H1 (cell line): ENCODE results near the gene B3GALT4. TPM values are rescaled to one million over a fixed set of nuclear protein-coding genes. Genes with fewer than 3 reads are reported as not detected.

Source experiments
- CTCF ChIA-PET: fragments of 300-600 bp; sonication (Branson Sonifier 250); formaldehyde crosslinking; loops from one replicate; lab custom pipeline; 2021; ENCODE audit not compliant: partially characterized antibody; lab: Charles Lee
- POLR2A ChIA-PET: fragments of 300-600 bp; sonication (Branson Sonifier 250); formaldehyde crosslinking; loops from one replicate; lab custom pipeline; 2021; ENCODE audit warnings: inconsistent platforms; ENCODE audit not compliant: partially characterized antibody; lab: Charles Lee
- DNase-seq, 2 experiments: peaks; one replicate each; pipeline versions ENCODE4 v3.0.0 to v3.0.0-alpha.2; 2010 to 2022; ENCODE audit warnings: low spot score in 2 of 2, low read depth in 1 of 2, mixed read lengths in 1 of 2
- FAIRE-seq: peaks from 2 replicates; lab custom pipeline; 2011; peaks lifted over from hg19 to GRCh38; lab: Jason Lieb, UNC
- H2AFZ ChIP-seq: 2 replicates; pipeline ENCODE4 v1.8.1; 2012; ENCODE audit warnings: low read length, inconsistent platforms
- H2AK5ac ChIP-seq: 2 replicates; pipeline ENCODE4 v1.6.1; 2013; ENCODE audit warnings: low read depth, low read length
- H2BK120ac ChIP-seq: replicated peaks from 2 replicates; pipeline ENCODE3; 2013; ENCODE audit warnings: low read depth, low read length, inconsistent platforms
- H2BK12ac ChIP-seq: 2 replicates; pipeline ENCODE4 v1.6.1; 2013; ENCODE audit warnings: low read depth, low read length
- H2BK15ac ChIP-seq: 2 replicates; pipeline ENCODE4 v1.6.1; 2013; ENCODE audit warnings: low read length
- H2BK20ac ChIP-seq: 2 replicates; pipeline ENCODE4 v1.6.1; 2013; ENCODE audit warnings: low read length
- H2BK5ac ChIP-seq: 2 replicates; pipeline ENCODE4 v1.6.1; 2013; ENCODE audit warnings: low read depth, low read length
- H3K14ac ChIP-seq: 2 replicates; pipeline ENCODE4 v1.6.1; 2013; ENCODE audit warnings: inconsistent platforms; ENCODE audit not compliant: insufficient read length
- H3K18ac ChIP-seq: 2 replicates; pipeline ENCODE4 v1.6.1; 2013; ENCODE audit warnings: low read length; ENCODE audit errors: extremely low read depth
- H3K23ac ChIP-seq: 2 replicates; pipeline ENCODE4 v1.6.1; 2013; ENCODE audit warnings: inconsistent platforms; ENCODE audit not compliant: insufficient read length
- H3K23me2 ChIP-seq: 2 replicates; pipeline ENCODE4 v1.6.1; 2013; ENCODE audit warnings: low read depth, low read length
- H3K27ac ChIP-seq: 2 replicates; pipeline ENCODE4 v1.6.1; 2011; ENCODE audit warnings: low read depth, low read length, inconsistent platforms
- H3K27me3 ChIP-seq, 4 experiments: replicated peaks in 1 of 4; 1 replicate in 1 of 4; 2 replicates in 3 of 4; pipeline versions ENCODE4 v1.6.1 to v1.8.1; 2011 to 2013; ENCODE audit warnings: low read length in 3 of 4, mild to moderate bottlenecking in 3 of 4, inconsistent platforms in 2 of 4, mixed read lengths in 2 of 4, moderate library complexity in 1 of 4; ENCODE audit not compliant: control insufficient read depth in 3 of 4, insufficient read depth in 3 of 4; ENCODE audit errors: extremely low read depth in 1 of 4
- H3K36me3 ChIP-seq, 4 experiments: 2 replicates each; pipeline versions ENCODE4 v1.6.1 to v1.8.1; 2011 to 2013; ENCODE audit warnings: mild to moderate bottlenecking in 4 of 4, low read length in 3 of 4, moderate library complexity in 2 of 4, control low read depth in 1 of 4, inconsistent platforms in 1 of 4; ENCODE audit not compliant: insufficient read depth in 4 of 4, control insufficient read depth in 2 of 4
- H3K4ac ChIP-seq: replicated peaks from 2 replicates; pipeline ENCODE3; 2013; ENCODE audit warnings: low read length, low read depth, mixed read lengths, inconsistent platforms; ENCODE audit not compliant: insufficient read length
- H3K4me1 ChIP-seq, 4 experiments: replicated peaks in 1 of 4; 1 replicate in 1 of 4; 2 replicates in 3 of 4; pipeline versions ENCODE4 v1.6.1 to v1.8.1; 2011 to 2013; ENCODE audit warnings: low read length in 3 of 4, inconsistent platforms in 2 of 4, mixed read lengths in 1 of 4; ENCODE audit not compliant: insufficient read depth in 4 of 4, control insufficient read depth in 3 of 4
- H3K4me2 ChIP-seq, 2 experiments: 2 replicates each; pipeline versions ENCODE4 v1.6.1 to v1.8.1; 2011 to 2013; ENCODE audit warnings: low read depth in 2 of 2, low read length in 2 of 2, control low read depth in 1 of 2, inconsistent platforms in 1 of 2, mild to moderate bottlenecking in 1 of 2; ENCODE audit not compliant: insufficient read depth in 1 of 2
- H3K4me3 ChIP-seq, 4 experiments: fragments of 200-600, 300-600 bp in 1 of 4; sonication (generic), shearing (Covaris generic), sonication (Bioruptor Twin) in 1 of 4; 2 replicates each; pipeline versions ENCODE4 v1.5.1 to v1.8.1; 2011 to 2016; ENCODE audit warnings: low read length in 4 of 4, low read depth in 3 of 4, control low read depth in 2 of 4, inconsistent platforms in 2 of 4, mild to moderate bottlenecking in 2 of 4, mixed read lengths in 1 of 4, moderate library complexity in 1 of 4; ENCODE audit not compliant: insufficient read depth in 2 of 4; ENCODE audit errors: extremely low read depth in 1 of 4
- H3K56ac ChIP-seq: replicated peaks from 2 replicates; pipeline ENCODE3; 2013; ENCODE audit warnings: low read depth, mild to moderate bottlenecking, mixed read lengths, low read length, inconsistent platforms; ENCODE audit not compliant: insufficient read length
- H3K79me1 ChIP-seq: 2 replicates; pipeline ENCODE4 v1.6.1; 2013; ENCODE audit warnings: low read depth, low read length, control low read depth
- H3K79me2 ChIP-seq, 2 experiments: 2 replicates each; pipeline versions ENCODE4 v1.6.1 to v1.8.1; 2012 to 2013; ENCODE audit warnings: low read length in 2 of 2, mild to moderate bottlenecking in 2 of 2, inconsistent platforms in 1 of 2; ENCODE audit not compliant: insufficient read depth in 2 of 2, control insufficient read depth in 1 of 2
- H3K9ac ChIP-seq, 4 experiments: replicated peaks in 1 of 4; 1 replicate in 1 of 4; 2 replicates in 3 of 4; pipeline versions ENCODE4 v1.6.1 to v1.8.1; 2011 to 2013; ENCODE audit warnings: low read depth in 3 of 4, low read length in 3 of 4, control low read depth in 2 of 4, mild to moderate bottlenecking in 2 of 4, moderate library complexity in 2 of 4, inconsistent platforms in 1 of 4; ENCODE audit errors: extremely low read depth in 1 of 4
- H3K9me3 ChIP-seq, 2 experiments: 2 replicates each; pipeline versions ENCODE4 v1.6.1 to v1.8.1; 2012 to 2013; ENCODE audit warnings: mild to moderate bottlenecking in 2 of 2, moderate library complexity in 2 of 2, control low read depth in 1 of 2, inconsistent platforms in 1 of 2, low read depth in 1 of 2, low read length in 1 of 2, mixed read lengths in 1 of 2; ENCODE audit not compliant: insufficient read depth in 2 of 2
- H4K20me1 ChIP-seq, 2 experiments: replicated peaks in 1 of 2; 2 replicates each; pipeline versions ENCODE3 to v1.8.1; 2011 to 2013; ENCODE audit warnings: inconsistent platforms in 2 of 2, low read length in 2 of 2, mild to moderate bottlenecking in 1 of 2; ENCODE audit not compliant: insufficient read depth in 2 of 2, control insufficient read depth in 1 of 2
- H4K5ac ChIP-seq: 2 replicates; pipeline ENCODE4 v1.6.1; 2013; ENCODE audit warnings: low read length, low read depth, mixed read lengths, inconsistent platforms; ENCODE audit not compliant: insufficient read length
- H4K8ac ChIP-seq: 2 replicates; pipeline ENCODE4 v1.8.0; 2013; ENCODE audit warnings: mild to moderate bottlenecking, moderate library complexity, low read length, inconsistent platforms; ENCODE audit not compliant: insufficient read depth; ENCODE audit errors: extremely low read depth
- H4K91ac ChIP-seq: replicated peaks from 2 replicates; pipeline ENCODE3; 2013; ENCODE audit warnings: low read length, mixed read lengths, inconsistent platforms; ENCODE audit not compliant: insufficient read length
- ASH2L ChIP-seq: fragments of 200-600, 300-600 bp; sonication (generic); IDR thresholded peaks from one replicate; pipeline ENCODE4 v1.7.1; 2017; ENCODE audit warnings: low read length
- CBX8 ChIP-seq: fragments of 300-800, 300-1000 bp; sonication (generic); IDR thresholded peaks from 2 replicates; pipeline ENCODE4 v1.7.1; 2016; ENCODE audit warnings: low read depth, low read length, borderline replicate concordance
- EGR1 ChIP-seq: IDR thresholded peaks from 2 replicates; pipeline ENCODE4 v1.6.1; 2011; ENCODE audit warnings: low read depth, low read length, borderline replicate concordance
- HDAC2 ChIP-seq, 2 experiments: fragments of 300-600 bp in 1 of 2; sonication (generic) in 1 of 2; IDR thresholded peaks; 2 replicates each; pipeline ENCODE4 v1.6.1; 2011 to 2012; ENCODE audit warnings: low read depth in 2 of 2, low read length in 2 of 2, mild to moderate bottlenecking in 2 of 2, moderate library complexity in 2 of 2, borderline replicate concordance in 1 of 2, inconsistent platforms in 1 of 2
- NRF1 ChIP-seq: IDR thresholded peaks from 2 replicates; pipeline ENCODE4 v1.6.1; 2011; ENCODE audit warnings: mild to moderate bottlenecking, low read depth, low read length, improper control_type of control experiment
- RAD21 ChIP-seq, 2 experiments: IDR thresholded peaks in 1 of 2; conservative IDR thresholded peaks in 1 of 2; 2 replicates each; pipeline ENCODE4 v1.6.1; 2011; ENCODE audit warnings: low read depth in 2 of 2, low read length in 2 of 2, improper control_type of control experiment in 1 of 2, inconsistent platforms in 1 of 2, mild to moderate bottlenecking in 1 of 2, moderate library complexity in 1 of 2
- RBBP5 ChIP-seq: IDR thresholded peaks from 2 replicates; pipeline ENCODE4 v1.7.1; 2012; ENCODE audit warnings: low read depth, mild to moderate bottlenecking, inconsistent platforms, low read length, moderate library complexity, borderline replicate concordance
- RFX5 ChIP-seq: IDR thresholded peaks from 2 replicates; pipeline ENCODE4 v1.6.1; 2011; ENCODE audit warnings: low read depth, low read length, improper control_type of control experiment, borderline replicate concordance
- SRF ChIP-seq: IDR thresholded peaks from 2 replicates; pipeline ENCODE4 v1.6.1; 2011; ENCODE audit warnings: mild to moderate bottlenecking, low read depth, low read length, moderate library complexity
- TBP ChIP-seq: IDR thresholded peaks from 2 replicates; pipeline ENCODE4 v1.6.1; 2011; ENCODE audit warnings: low read depth, low read length, improper control_type of control experiment
- TEAD4 ChIP-seq: IDR thresholded peaks from 2 replicates; pipeline ENCODE4 v1.6.1; 2012; ENCODE audit warnings: low read depth, low read length, inconsistent platforms, mixed read lengths
- WGBS, 2 experiments: shearing (Covaris generic) in 1 of 2; methylation state at CpG; one replicate each; pipeline versions ENCODE4 v1.1.6 to v1.1.7; 2013 to 2015; ENCODE audit warnings: low lambda C conversion rate in 2 of 2, mixed read lengths in 2 of 2, inconsistent platforms in 1 of 2, low coverage in 1 of 2, missing lambda C conversion rate in 1 of 2; ENCODE audit not compliant: insufficient replicate concordance in 2 of 2, insufficient coverage in 1 of 2, insufficient read length in 1 of 2; ENCODE audit errors: extremely low coverage in 1 of 2, missing lambda C conversion rate in 1 of 2; 5-methylcytosine and 5-hydroxymethylcytosine counted together
- polyA plus RNA-seq, 7 experiments: library from polyadenylated mRNA; depleted of rRNA in 3 of 7; stranded (reverse) in 5 of 7; unstranded in 2 of 7; fragments of >200 nt in 5 of 7; fragments of 200-250 nt in 2 of 7; gene quantifications; 1 replicate in 5 of 7; 2 replicates in 1 of 7; 4 replicates in 1 of 7; pipeline versions ENCODE4 v1.2.1 to v1.2.3, GENCODE V29; 2011 to 2013; ENCODE audit warnings: missing spikeins in 2 of 7, mixed read lengths in 2 of 7
- total RNA-seq: library from RNA; stranded (reverse); fragmentation: NEBNext Ultra II Directional; extraction: Animal tissue kit (Norgen Biotek cat#: 25700); gene quantifications from 2 replicates; pipeline ENCODE4 v1.2.1, GENCODE V29; 2021

Gene B3GALT4
- total and polyA plus RNA-seq, 2 of the 8 experiments (the other 6 are each of a cell fraction or from before 2014, with no cell fraction given), result 2.2 to 3.0 TPM

- H3K79me2 ChIP-seq, result no peaks in the 10 kb centered on the region
- DNase-seq, result no peak
- H2BK15ac ChIP-seq, result no peak overlapping the region
- H2AK5ac ChIP-seq, result no peak overlapping the region
- H2BK120ac ChIP-seq, result no peak overlapping the region
- POLR2A ChIA-PET, result interaction anchor here (1.5 kb wide), 1 partner anchor 29 kb away, joined by 4 read pairs; the partner anchor contains the start of gene RING1
- FAIRE-seq, result no peak
- no peak overlapping the region for H4K5ac ChIP-seq
- CTCF ChIA-PET, result interaction anchor here (0.8 to 11.0 kb wide), 3 partner anchors 11 to 33 kb away, joined by 4 to 107 read pairs (median 4); partner anchors contain the start of gene HSD17B8
- no peak overlapping the region for H3K14ac ChIP-seq
- TF ChIP-seq EGR1, result no peak
- TF ChIP-seq CBX8, result no peak
- no peak for TF ChIP-seq TBP
- no peak for TF ChIP-seq ASH2L
- TF ChIP-seq SRF, result no peak
- TF ChIP-seq RFX5, result no peak
- TF ChIP-seq NRF1, result no peak
- no peak for TF ChIP-seq RBBP5
- no peak for TF ChIP-seq RAD21 (IDR thresholded peaks at IDR 0.05 in 1 of 2, conservative IDR thresholded peaks at IDR 0.05 in 1 of 2; ENCODE audit: low read depth in 2 of 2, low read length in 2 of 2)
- no peak for TF ChIP-seq HDAC2 (IDR thresholded peaks at IDR 0.05; ENCODE audit: borderline replicate concordance in 1 of 2, low read depth in 2 of 2, low read length in 2 of 2)
- TF ChIP-seq TEAD4, result no peak
- H2AFZ ChIP-seq, result no peak overlapping the region
- no peak overlapping the region for H3K27ac ChIP-seq
- no peak overlapping the region for H2BK12ac ChIP-seq
- H2BK20ac ChIP-seq, result no peak overlapping the region
- no peaks in the 10 kb centered on the region; the same call in 1 of the 2 replicates for H3K23me2 ChIP-seq
- H3K9ac ChIP-seq, result no peak overlapping the region
- H3K36me3 ChIP-seq, result no peaks in the 10 kb centered on the region
- H3K4ac ChIP-seq, result no peak overlapping the region
- no peaks in the 10 kb centered on the region for H4K20me1 ChIP-seq
- no peak overlapping the region for H2BK5ac ChIP-seq
- 85% methylated on average over 2 of the region's 2 CpGs; no CpG with 5 or more reads in 1 of the 2 experiments for WGBS, 2 experiments
- H4K8ac ChIP-seq, result no peak overlapping the region
- H3K4me3 ChIP-seq, result no peak overlapping the region
- H4K91ac ChIP-seq, result no peak overlapping the region
- H3K4me1 ChIP-seq, result peaks cover 0 to 3% (median 2%) of the 10 kb centered on the region in 4 experiments; a peak in 3 of 7 replicates
- H3K27me3 ChIP-seq, result peaks cover 0 to 3% (median 0%) of the 10 kb centered on the region in 4 experiments; a peak in 2 of 7 replicates
- no peak overlapping the region for H3K4me2 ChIP-seq
- no peaks in the 10 kb centered on the region for H3K9me3 ChIP-seq
- H3K56ac ChIP-seq, result no peak overlapping the region
- no peaks in the 10 kb centered on the region for H3K79me1 ChIP-seq
- H3K23ac ChIP-seq, result no peak overlapping the region
- no peak overlapping the region for H3K18ac ChIP-seq
Measured at GRCh38 chr6:33237741-33238140, 39.2 kb upstream of the B3GALT4 start.
